Esophagus squamous epithelium (tissue), 5 donors: ENCODE results near the gene SMU1. TPM values are rescaled to one million over a fixed set of nuclear protein-coding genes. Genes with fewer than 3 reads are reported as not detected.

ENCODE experiments used
- DNase-seq: peaks from one replicate; lab custom pipeline; 2025; lab: John Stamatoyannopoulos, UW
- H3K27ac ChIP-seq, 4 donors: fragments of 200-600 bp; sonication (generic); one replicate each; pipeline ENCODE4 v1.5.1; 2016 to 2019; ENCODE audit warnings: mild to moderate bottlenecking in 1 of 4
- H3K27me3 ChIP-seq, 4 donors: fragments of 200-600 bp; sonication (generic); 1 replicate in 3 of 4; 2 replicates in 1 of 4; pipeline versions ENCODE4 v1.5.1 to v1.6.0; 2017 to 2021; ENCODE audit warnings: antibody characterized with exemption in 1 of 4
- H3K36me3 ChIP-seq, 3 donors: fragments of 200-600 bp; sonication (generic); one replicate each; pipeline ENCODE4 v1.5.1; 2016 to 2019
- H3K4me1 ChIP-seq, 3 donors: fragments of 200-600 bp; sonication (generic); one replicate each; pipeline ENCODE4 v1.5.1; 2017 to 2019
- H3K4me3 ChIP-seq, 4 donors: fragments of 200-600 bp; sonication (generic); 1 replicate in 3 of 4; 2 replicates in 1 of 4; pipeline ENCODE4 v1.5.1; 2016 to 2019; ENCODE audit warnings: mild to moderate bottlenecking in 2 of 4, moderate library complexity in 1 of 4
- H3K9me3 ChIP-seq, 3 donors: fragments of 200-600 bp; sonication (generic); one replicate each; pipeline ENCODE4 v1.5.1; 2016 to 2019
- POLR2A ChIP-seq, 4 donors: fragments of 450-650 bp; IDR thresholded peaks; one replicate each; pipeline ENCODE4 v1.6.1; 2017; ENCODE audit warnings: antibody characterized with exemption in 4 of 4, mild to moderate bottlenecking in 4 of 4, moderate library complexity in 3 of 4
- WGBS, 2 donors: methylation state at CpG; one replicate each; pipeline ENCODE4 v1.1.5; 2018; 5-methylcytosine and 5-hydroxymethylcytosine counted together
- intact Hi-C: fragments of 100-400 bp; cut with DNase I; formaldehyde crosslinking; loops from one replicate; pipeline ENCODE4 v1.15.0; 2022
- total RNA-seq, 4 donors: library from RNA; depleted of rRNA; stranded (reverse); fragments of >200 nt; gene quantifications; one replicate each; pipeline ENCODE4 v1.1.0, GENCODE V29; 2016
- TF ChIP-seq, protein P1 (sequence below), 6 experiments: fragments of 450-650 bp in 4 of 6; fragments of 200-600 bp in 2 of 6; sonication (generic) in 2 of 6; IDR thresholded peaks; one replicate each; pipeline ENCODE4 v1.5.1; 2016 to 2019; ENCODE audit warnings: antibody characterized with exemption in 6 of 6, mild to moderate bottlenecking in 4 of 6, moderate library complexity in 4 of 6
- donor health status: DM: yes; HTN: yes; CAD: no.

Gene SMU1
- total RNA-seq, 4 donors from 2014 or later = 9.4 to 19.1 (median 13.6) TPM

DNA sequence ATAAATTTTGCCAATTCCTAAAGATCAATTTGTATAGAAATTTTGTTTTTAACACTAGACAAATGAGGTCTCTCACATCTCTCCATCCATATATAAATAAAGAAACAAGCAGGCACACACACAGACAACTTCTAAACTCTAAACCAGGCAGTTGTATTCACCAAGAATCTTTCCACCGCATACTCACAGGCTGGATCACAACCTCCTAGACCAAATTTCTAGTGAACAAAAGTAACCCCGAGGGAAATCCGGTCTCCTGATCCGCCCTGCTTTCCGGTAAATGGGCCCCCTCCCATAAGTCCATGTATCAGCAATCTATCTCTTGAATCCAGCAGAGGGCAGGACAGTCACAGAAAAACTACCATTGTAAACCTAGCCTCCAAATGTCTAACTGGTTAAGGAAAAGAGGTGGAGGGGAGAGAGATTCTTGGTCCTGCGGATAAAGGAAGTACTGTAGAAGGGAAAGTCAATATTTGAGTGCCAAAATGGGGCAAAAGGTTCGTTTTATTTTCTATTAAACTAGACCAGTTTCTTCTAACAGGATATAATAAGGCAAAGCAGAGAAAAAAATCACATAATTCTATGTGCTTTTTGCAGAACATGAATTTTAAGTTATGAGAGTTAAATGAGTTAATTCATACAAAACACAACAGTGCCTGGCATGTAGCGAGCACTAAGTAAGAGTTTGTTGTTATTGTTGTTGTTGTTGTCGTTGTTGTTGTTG, 4.8 kb upstream of the SMU1 start:
- WGBS, 2 donors = 12% methylated on average over 9 of the region's 9 CpGs
- Histone ChIP-seq H3K9me3 (no peaks in the 10 kb centered on the region), H3K4me3 (peak overlapping the region in 3 of 4 donors; percentile 12 to 34 (median 25)), H3K36me3 (no peaks in the 10 kb centered on the region), H3K4me1 (peaks cover 0 to 36% (median 14%) of the 10 kb centered on the region in 3 donors), H3K27ac (peak overlapping the region; percentile 75 to 91 (median 84)), H3K27me3 (no peaks in the 10 kb centered on the region)
- intact Hi-C loops = loop anchor here (10.0 kb wide), 1 partner anchor 94 kb away; no protein-coding TSS in a partner anchor
- DNase-seq = no peak
- no peak for TF ChIP-seq POLR2A (IDR thresholded peaks at IDR 0.05)
- TF ChIP-seq, protein P1, sequence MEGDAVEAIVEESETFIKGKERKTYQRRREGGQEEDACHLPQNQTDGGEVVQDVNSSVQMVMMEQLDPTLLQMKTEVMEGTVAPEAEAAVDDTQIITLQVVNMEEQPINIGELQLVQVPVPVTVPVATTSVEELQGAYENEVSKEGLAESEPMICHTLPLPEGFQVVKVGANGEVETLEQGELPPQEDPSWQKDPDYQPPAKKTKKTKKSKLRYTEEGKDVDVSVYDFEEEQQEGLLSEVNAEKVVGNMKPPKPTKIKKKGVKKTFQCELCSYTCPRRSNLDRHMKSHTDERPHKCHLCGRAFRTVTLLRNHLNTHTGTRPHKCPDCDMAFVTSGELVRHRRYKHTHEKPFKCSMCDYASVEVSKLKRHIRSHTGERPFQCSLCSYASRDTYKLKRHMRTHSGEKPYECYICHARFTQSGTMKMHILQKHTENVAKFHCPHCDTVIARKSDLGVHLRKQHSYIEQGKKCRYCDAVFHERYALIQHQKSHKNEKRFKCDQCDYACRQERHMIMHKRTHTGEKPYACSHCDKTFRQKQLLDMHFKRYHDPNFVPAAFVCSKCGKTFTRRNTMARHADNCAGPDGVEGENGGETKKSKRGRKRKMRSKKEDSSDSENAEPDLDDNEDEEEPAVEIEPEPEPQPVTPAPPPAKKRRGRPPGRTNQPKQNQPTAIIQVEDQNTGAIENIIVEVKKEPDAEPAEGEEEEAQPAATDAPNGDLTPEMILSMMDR (IDR thresholded peaks at IDR 0.05) = peak; percentile 66 to 93 (median 89)

DNA sequence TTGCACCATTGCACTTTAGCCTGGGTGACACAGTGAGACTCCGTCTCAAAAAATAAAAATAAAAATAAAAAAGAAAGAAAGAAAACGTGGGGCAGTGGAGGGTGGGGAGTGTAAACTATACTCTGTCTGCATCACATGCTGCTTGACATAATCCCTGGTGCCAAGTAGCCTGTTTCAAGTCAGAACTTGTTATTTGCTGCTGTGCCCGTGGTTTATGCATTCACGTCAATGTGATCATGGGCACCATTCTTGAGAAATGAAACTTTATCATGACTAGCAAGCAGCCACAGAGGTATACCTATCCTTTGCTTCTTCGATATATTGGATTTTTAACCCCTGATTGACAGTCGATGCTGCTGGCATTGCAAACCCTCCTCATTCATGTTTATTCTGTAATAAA, 4.1 kb upstream of the SMU1 start:
- Histone ChIP-seq H3K27ac (peak overlapping the region; percentile 75 to 91 (median 84)), H3K27me3 (no peaks in the 10 kb centered on the region), H3K9me3 (no peaks in the 10 kb centered on the region), H3K4me1 (peaks cover 6 to 43% (median 17%) of the 10 kb centered on the region in 3 donors), H3K4me3 (peak overlapping the region in 2 of 4 donors; percentile 12 to 25), H3K36me3 (no peaks in the 10 kb centered on the region)
- intact Hi-C loops = loop anchor here (10.0 kb wide), 1 partner anchor 94 kb away; no protein-coding TSS in a partner anchor
- no peak for DNase-seq
- WGBS, 2 donors = 29 to 46% methylated on average over 6 of the region's 6 CpGs
- TF ChIP-seq POLR2A (IDR thresholded peaks at IDR 0.05) = no peak
- TF ChIP-seq, protein P1 (IDR thresholded peaks at IDR 0.05) = no peak

DNA sequence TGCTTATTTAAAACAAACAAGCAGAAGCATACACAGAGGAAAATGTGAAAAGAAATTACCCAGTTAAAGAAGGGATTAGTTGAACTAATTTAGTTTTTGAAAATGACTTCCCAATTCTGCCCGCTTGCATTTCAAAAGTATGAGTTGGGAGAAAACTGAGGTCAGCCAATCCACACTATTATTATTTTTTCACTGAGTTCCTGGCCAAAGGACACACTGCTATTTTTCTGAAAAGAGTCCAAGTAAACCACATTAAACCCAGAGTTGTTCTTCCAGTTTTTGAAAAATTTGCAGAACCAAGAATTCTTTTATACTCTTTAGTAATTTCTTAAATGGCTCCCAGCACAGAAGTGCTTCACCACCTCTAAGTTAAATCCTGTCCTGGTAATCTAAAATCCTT, 7.5 kb downstream of the SMU1 start:
- TF ChIP-seq POLR2A (IDR thresholded peaks at IDR 0.05) = no peak
- TF ChIP-seq, protein P1 (IDR thresholded peaks at IDR 0.05) = no peak
- Histone ChIP-seq H3K36me3 (peaks cover 0 to 100% (median 39%) of the 10 kb centered on the region in 3 donors), H3K4me1 (peaks cover 0 to 36% (median 2%) of the 10 kb centered on the region in 3 donors), H3K4me3 (no peak overlapping the region), H3K9me3 (no peaks in the 10 kb centered on the region), H3K27me3 (no peaks in the 10 kb centered on the region), H3K27ac (peak overlapping the region in 2 of 4 donors; percentile 2 to 36)
- DNase-seq = no peak
- intact Hi-C loops = no loop called here
- 61 to 71% methylated on average over 1 of the region's 1 CpG for WGBS, 2 donors

DNA sequence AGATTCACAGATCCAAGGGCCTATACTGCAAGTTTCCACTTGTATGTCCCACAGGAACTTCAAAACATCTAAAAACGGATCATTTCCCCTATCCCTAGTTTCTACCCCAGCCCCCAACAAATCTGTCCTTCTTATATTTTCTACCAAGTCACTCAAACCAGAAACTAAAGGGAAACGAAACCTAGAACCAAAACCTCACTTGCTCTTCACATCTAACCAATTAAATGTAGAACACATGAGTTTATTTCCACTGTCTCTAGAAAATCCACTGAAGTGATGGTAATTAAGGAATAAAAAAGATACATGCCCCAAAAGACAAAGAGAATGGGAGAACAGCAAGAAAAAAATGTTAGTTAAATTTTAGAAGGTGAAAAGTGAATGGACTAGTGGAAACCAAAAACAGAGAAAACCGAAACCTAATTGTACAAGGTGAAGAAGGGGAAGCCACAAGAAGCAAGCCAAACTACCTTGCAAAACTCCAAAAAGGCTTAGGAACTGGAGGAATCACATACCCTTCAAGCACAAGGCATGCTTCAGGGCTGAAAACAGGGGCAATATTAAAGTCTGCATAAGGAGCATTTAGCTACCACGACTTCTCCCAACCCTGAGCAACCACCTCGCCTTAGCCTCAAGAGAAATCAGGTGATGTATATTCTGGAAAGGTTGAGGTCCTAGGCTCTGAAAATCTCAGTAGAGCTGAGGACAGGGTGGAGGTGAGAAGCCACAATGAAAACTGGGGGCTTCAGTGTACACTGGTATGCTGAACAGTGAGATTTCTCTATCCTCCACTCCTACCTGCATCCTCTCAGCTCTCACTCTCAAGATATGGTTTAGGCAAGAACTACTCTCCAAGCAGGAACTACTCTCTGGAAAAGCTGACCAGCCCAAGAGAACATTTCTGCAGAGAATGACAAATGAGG, 11.1 kb downstream of the SMU1 start:
- no peaks in the 10 kb centered on the region for H3K27me3 ChIP-seq
- TF ChIP-seq, protein P1 (IDR thresholded peaks at IDR 0.05) = no peak
- TF ChIP-seq POLR2A (IDR thresholded peaks at IDR 0.05) = no peak
- H3K9me3 ChIP-seq = no peaks in the 10 kb centered on the region
- peaks cover 7 to 100% (median 38%) of the 10 kb centered on the region in 3 donors for H3K36me3 ChIP-seq
- WGBS, 2 donors = 65 to 81% methylated on average over 5 of the region's 5 CpGs
- H3K27ac ChIP-seq = no peak overlapping the region
- H3K4me1 ChIP-seq = peaks cover 0 to 22% (median 2%) of the 10 kb centered on the region in 3 donors
- no peak overlapping the region for H3K4me3 ChIP-seq
- DNase-seq = no peak
- intact Hi-C loops = no loop called here
